Activated CD8-positive, alpha-beta memory T cell treated with anti-CD3 and anti-CD28 coated beads, Interleukin-2, amount 10 ng/mL, durations not matched to agents 7 days and 5 days (primary cell): ENCODE measurements around the gene TTYH3. TPM values are rescaled to one million over a fixed set of nuclear protein-coding genes. Genes with fewer than 3 reads are reported as not detected.
"Not testable (repeated sequence)": the region's sequence is repeated elsewhere in the genome, so short reads cannot be mapped to it uniquely, and the experiment has no call there.

ENCODE experiments used
- ATAC-seq: fragments of 150-1000 bp; cut with Tn5 transposase; one replicate; pipeline ENCODE4 v1.10.0; 2021; ENCODE audit warnings: moderate library complexity
- CTCF ChIA-PET: fragments of 350-600 bp; sonication (Branson Sonifier 250); formaldehyde crosslinking; loops from one replicate; lab custom pipeline; 2021; ENCODE audit warnings: antibody characterized with exemption; lab: Charles Lee
- DNase-seq: peaks from one replicate; pipeline ENCODE4 v3.0.0-alpha.2; 2020
- H3K27ac Mint-ChIP-seq: one replicate; pipeline ENCODE4 v1.8.0; 2021; ENCODE audit warnings: mild to moderate bottlenecking, mixed read lengths
- H3K27me3 Mint-ChIP-seq: one replicate; pipeline ENCODE4 v1.8.0; 2021; ENCODE audit warnings: mixed read lengths
- H3K36me3 Mint-ChIP-seq: one replicate; pipeline ENCODE4 v1.8.0; 2021; ENCODE audit warnings: mild to moderate bottlenecking, mixed read lengths
- H3K4me1 Mint-ChIP-seq: one replicate; pipeline ENCODE4 v1.8.0; 2021; ENCODE audit warnings: mixed read lengths
- H3K4me3 Mint-ChIP-seq: one replicate; pipeline ENCODE4 v1.8.0; 2021; ENCODE audit warnings: mild to moderate bottlenecking, moderate library complexity, mixed read lengths
- H3K9me3 Mint-ChIP-seq: one replicate; pipeline ENCODE4 v1.8.0; 2022; ENCODE audit warnings: low read depth, mixed read lengths
- total RNA-seq, 2 experiments: library from RNA; stranded (reverse); gene quantifications; one replicate each; pipeline ENCODE4 v1.2.3, GENCODE V29; 2021

TTYH3 gene
- total RNA-seq, 2 experiments from 2014 or later = 19.9 to 31.7 TPM

GRCh38 chr7:2607122-2607922, 24.5 kb upstream of the TTYH3 start:
- H3K4me3 Mint-ChIP-seq = no peak overlapping the region
- CTCF ChIA-PET = interaction anchor here (1.3 to 3.5 kb wide), 2 partner anchors 63 to 103 kb away, joined by 3 to 18 read pairs; no protein-coding TSS in a partner anchor
- H3K4me1 Mint-ChIP-seq = peaks cover 8% of the 10 kb centered on the region
- H3K27me3 Mint-ChIP-seq = no peaks in the 10 kb centered on the region
- H3K9me3 Mint-ChIP-seq = no peaks in the 10 kb centered on the region
- DNase-seq (no peak), ATAC-seq (no peak)
- no peak overlapping the region for H3K27ac Mint-ChIP-seq
- H3K36me3 Mint-ChIP-seq = no peaks in the 10 kb centered on the region

DNA sequence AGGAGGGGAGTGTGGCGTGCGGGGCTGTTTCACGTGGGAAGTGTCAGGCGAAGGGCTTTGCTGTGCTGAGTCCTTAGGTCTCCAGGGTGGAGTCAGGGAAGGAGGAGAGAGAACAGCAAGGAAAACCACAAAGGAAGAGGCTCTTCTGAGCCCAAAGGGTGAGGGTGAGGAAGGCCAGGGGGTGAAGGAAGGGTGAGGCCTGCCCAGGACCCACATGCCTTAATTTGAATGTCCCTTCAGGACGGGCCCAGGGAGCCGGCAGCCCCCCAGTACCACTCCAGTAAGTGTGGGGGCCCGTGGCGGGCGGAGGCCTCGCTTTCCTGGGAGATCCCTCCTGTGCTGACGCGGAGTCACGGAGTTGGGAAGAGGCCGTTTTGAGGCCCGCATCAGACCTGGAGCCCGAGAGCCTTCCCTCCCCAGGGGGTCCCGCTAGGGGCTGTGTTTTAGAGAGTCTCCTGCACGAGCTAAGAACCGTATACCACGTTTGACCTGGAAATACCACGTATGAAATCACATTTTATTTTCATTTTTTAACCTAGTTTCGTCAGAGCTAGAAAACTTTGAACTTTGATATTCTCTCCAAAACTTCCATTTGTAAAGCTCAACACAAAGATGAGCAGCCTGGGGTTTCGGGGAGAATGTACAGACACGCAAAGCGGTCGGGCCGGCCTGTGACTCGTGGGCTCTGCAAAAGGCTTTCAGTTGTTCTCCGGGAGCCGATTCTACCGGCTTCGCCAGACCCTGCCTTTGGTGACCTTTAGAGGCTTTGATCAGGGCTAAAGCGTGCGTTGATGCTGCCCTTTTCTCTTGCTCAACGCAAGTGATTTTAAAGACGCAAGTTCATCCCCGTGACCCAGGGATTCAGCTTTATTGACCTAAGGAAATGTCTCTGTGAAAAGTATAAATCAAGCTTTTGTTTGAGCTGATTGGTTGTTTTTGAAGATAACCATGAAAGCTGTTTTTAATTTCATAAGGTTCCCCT, 23.6 kb upstream of the TTYH3 start:
- no peaks in the 10 kb centered on the region for H3K9me3 Mint-ChIP-seq
- H3K4me1 Mint-ChIP-seq = peaks cover 8% of the 10 kb centered on the region
- no peak overlapping the region for H3K4me3 Mint-ChIP-seq
- DNase-seq (no peak), ATAC-seq (no peak)
- CTCF ChIA-PET = interaction anchor here (0.6 to 3.5 kb wide), 8 partner anchors 11 to 157 kb away, joined by 3 to 18 read pairs (median 4); partner anchors contain the start of gene TTYH3
- H3K27ac Mint-ChIP-seq = no peak overlapping the region
- H3K36me3 Mint-ChIP-seq = no peaks in the 10 kb centered on the region
- no peaks in the 10 kb centered on the region for H3K27me3 Mint-ChIP-seq

DNA sequence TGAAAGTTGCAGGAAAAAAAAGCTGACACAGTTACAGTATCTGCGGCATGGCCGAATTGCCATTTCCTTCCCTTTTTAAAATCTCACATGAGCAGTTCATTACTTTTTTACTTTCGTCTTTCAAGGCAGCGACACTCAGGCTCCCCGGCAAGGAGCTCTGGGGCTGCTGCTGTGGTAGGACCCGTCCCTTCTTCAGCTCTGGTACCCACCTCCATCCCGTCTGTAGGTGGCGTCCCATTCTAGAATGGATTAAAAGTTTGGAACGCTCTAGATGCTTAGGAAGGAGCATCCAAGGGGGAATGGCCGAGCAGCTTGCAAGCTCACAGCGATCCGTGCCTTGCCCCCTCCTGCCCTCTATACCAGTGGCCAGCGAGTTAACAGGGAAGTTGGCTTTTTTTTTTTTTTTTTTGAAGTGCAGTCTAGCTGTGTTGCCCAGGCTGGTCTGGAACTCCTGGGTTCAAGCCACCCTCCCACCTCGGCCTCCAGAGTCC, 22.8 kb upstream of the TTYH3 start:
- H3K27ac Mint-ChIP-seq = no peak overlapping the region

GRCh38 chr7:2609646-2610045, 22.1 kb upstream of the TTYH3 start:
- CTCF ChIA-PET = interaction anchor here (1.1 to 3.5 kb wide), 4 partner anchors 22 to 107 kb away, joined by 3 to 18 read pairs (median 4); partner anchors contain the start of gene TTYH3
- H3K4me3 Mint-ChIP-seq, H3K9me3 Mint-ChIP-seq, H3K27me3 Mint-ChIP-seq, H3K36me3 Mint-ChIP-seq, ATAC-seq, DNase-seq, H3K4me1 Mint-ChIP-seq, H3K27ac Mint-ChIP-seq: not testable (repeated sequence)

More for the DNA sequence above, 22.8 kb upstream of the TTYH3 start:
- no peak overlapping the region for H3K4me3 Mint-ChIP-seq
- DNase-seq = no peak
- CTCF ChIA-PET = interaction anchor here (0.6 to 3.5 kb wide), 8 partner anchors 10 to 157 kb away, joined by 3 to 18 read pairs (median 4); partner anchors contain the start of gene TTYH3
- ATAC-seq = peak; percentile 45
- no peaks in the 10 kb centered on the region for H3K27me3 Mint-ChIP-seq
- no peaks in the 10 kb centered on the region for H3K9me3 Mint-ChIP-seq
- H3K36me3 Mint-ChIP-seq = no peaks in the 10 kb centered on the region
- H3K4me1 Mint-ChIP-seq = peaks cover 8% of the 10 kb centered on the region

- no peak overlapping the region for H3K4me3 Mint-ChIP-seq
- no peaks in the 10 kb centered on the region for H3K9me3 Mint-ChIP-seq
- H3K27me3 Mint-ChIP-seq = no peaks in the 10 kb centered on the region
- no peaks in the 10 kb centered on the region for H3K36me3 Mint-ChIP-seq
- peaks cover 8% of the 10 kb centered on the region for H3K4me1 Mint-ChIP-seq
- CTCF ChIA-PET = no interaction called here
- DNase-seq (no peak), ATAC-seq (no peak)
- no peak overlapping the region for H3K27ac Mint-ChIP-seq
Measured at GRCh38 chr7:2610466-2610865, 21.3 kb upstream of the TTYH3 start.

DNA sequence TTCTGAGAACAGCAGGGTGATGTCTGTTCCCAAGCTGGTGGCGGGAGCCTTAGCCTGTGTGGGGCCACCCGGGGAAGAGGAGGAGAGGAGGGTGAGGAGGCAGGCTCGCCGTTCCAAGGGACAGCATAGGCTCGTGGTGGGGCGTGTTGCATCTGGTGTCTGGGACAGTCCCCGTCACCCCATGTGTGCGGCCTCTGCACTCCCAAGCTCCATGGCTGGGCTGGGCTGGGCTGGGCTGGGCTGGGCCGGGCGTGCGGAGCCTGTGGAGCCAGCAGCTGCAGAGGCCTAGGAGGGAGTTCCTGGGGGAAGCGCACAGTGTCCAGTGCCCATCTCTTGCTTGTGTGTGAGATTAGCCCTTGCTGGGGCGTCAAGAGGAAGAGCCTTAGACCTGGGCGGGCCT, 20.9 kb upstream of the TTYH3 start:
- Mint-ChIP-seq H3K36me3 (no peaks in the 10 kb centered on the region), H3K4me3 (no peak overlapping the region), H3K27ac (no peak overlapping the region), H3K9me3 (no peaks in the 10 kb centered on the region), H3K27me3 (no peaks in the 10 kb centered on the region), H3K4me1 (peaks cover 8% of the 10 kb centered on the region)
- CTCF ChIA-PET = interaction anchor here (1.5 kb wide), 1 partner anchor 99 kb away, joined by 4 read pairs; no protein-coding TSS in a partner anchor
- DNase-seq (no peak), ATAC-seq (no peak)

GRCh38 chr7:2611401-2611800, 20.4 kb upstream of the TTYH3 start:
- Mint-ChIP-seq H3K4me1 (peaks cover 8% of the 10 kb centered on the region), H3K27me3 (no peaks in the 10 kb centered on the region), H3K27ac (no peak overlapping the region), H3K36me3 (no peaks in the 10 kb centered on the region), H3K9me3 (no peaks in the 10 kb centered on the region), H3K4me3 (no peak overlapping the region)
- CTCF ChIA-PET = interaction anchor here (1.5 kb wide), 1 partner anchor 98 kb away, joined by 4 read pairs; no protein-coding TSS in a partner anchor
- ATAC-seq (no peak), DNase-seq (no peak)

GRCh38 chr7:2611922-2612321, 19.9 kb upstream of the TTYH3 start:
- Mint-ChIP-seq H3K9me3 (no peaks in the 10 kb centered on the region), H3K36me3 (no peaks in the 10 kb centered on the region), H3K4me1 (peaks cover 8% of the 10 kb centered on the region), H3K4me3 (no peak overlapping the region), H3K27ac (no peak overlapping the region), H3K27me3 (no peaks in the 10 kb centered on the region)
- DNase-seq (no peak), ATAC-seq (no peak)
- CTCF ChIA-PET = interaction anchor here (1.5 kb wide), 1 partner anchor 98 kb away, joined by 4 read pairs; no protein-coding TSS in a partner anchor

DNA sequence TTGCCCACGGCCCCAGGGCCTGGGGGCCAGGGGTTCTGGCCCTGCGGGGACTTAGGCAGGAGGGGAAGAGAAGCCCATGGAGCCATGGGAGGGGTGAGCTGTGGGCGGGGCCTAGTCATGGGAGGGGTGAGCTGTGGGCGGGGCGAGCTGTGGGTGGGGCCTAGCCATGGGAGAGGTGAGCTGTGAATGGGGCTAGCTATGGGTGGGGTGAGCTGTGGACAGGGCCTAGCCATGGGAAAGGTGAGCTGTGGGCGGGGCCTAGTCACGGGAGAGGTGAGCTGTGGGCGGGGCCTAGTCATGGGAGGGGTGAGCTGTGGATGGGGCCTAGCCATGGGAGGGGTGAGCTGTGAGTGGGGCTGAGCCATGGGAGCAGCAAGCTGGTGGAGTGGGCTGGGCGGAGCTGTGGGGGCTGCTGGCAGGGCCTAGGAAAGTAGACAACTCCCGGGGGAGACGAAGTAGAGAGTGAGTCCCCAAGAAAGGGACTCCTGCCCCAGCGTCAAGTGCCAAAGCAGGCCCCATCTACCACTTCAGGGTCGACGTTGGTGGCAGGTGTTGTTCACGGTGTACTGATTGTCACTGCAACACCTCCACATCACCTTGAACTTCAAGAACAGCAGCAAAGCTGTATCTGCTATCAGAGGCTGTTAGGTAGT, 19.2 kb upstream of the TTYH3 start:
- CTCF ChIA-PET = interaction anchor here (0.5 to 1.5 kb wide), 2 partner anchors 57 to 97 kb away, joined by 4 read pairs; no protein-coding TSS in a partner anchor
- H3K4me3 Mint-ChIP-seq = no peak overlapping the region
- no peak overlapping the region for H3K27ac Mint-ChIP-seq
- no peaks in the 10 kb centered on the region for H3K9me3 Mint-ChIP-seq
- no peaks in the 10 kb centered on the region for H3K36me3 Mint-ChIP-seq
- peaks cover 8% of the 10 kb centered on the region for H3K4me1 Mint-ChIP-seq
- DNase-seq = no peak
- ATAC-seq = no peak
- peaks cover 2% of the 10 kb centered on the region for H3K27me3 Mint-ChIP-seq

DNA sequence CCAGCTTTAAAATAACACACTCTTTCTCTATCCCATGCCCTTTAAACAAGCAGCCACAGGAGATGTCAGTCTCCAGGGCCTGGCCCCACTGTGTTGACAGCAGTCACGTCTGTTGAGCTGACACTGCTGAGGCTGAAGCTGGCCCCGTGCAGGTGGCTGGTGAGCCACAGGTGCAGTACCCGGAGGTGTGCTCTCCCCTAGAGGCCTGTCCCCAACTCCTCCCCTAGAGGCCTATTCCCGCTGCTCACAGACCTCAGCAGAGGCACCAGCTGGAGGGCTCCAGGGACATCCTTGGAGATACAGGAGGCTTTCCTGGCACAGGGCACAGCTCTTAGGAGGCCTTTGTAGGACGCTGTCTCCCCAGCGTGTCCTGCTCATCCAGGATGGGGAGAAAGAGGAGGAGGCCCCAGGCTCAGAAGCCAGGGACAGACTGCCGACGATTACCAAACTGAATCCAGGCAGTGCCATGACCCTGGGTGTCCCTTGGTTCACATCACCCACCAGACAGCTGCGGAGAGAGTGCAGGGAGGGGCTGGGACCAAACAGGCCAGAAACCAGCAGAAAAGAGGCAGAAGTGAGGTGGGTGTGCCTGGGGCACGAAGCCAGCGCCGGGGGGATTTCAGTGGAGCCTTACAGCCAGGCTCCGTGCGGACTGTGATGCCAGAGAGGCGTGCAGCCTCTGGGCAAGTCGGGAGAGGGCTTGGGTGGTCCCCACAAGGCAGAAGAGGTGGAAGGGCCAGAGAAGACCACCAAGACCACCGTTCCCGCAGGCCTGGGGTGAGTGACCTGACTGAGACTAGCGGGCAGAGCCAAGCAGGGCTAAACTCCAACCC, 18.5 kb upstream of the TTYH3 start:
- Mint-ChIP-seq H3K27me3 (peaks cover 8% of the 10 kb centered on the region), H3K9me3 (no peaks in the 10 kb centered on the region), H3K4me1 (peaks cover 5% of the 10 kb centered on the region), H3K4me3 (no peak overlapping the region), H3K27ac (no peak overlapping the region), H3K36me3 (no peaks in the 10 kb centered on the region)
- ATAC-seq (no peak), DNase-seq (no peak)
- CTCF ChIA-PET = no interaction called here

DNA sequence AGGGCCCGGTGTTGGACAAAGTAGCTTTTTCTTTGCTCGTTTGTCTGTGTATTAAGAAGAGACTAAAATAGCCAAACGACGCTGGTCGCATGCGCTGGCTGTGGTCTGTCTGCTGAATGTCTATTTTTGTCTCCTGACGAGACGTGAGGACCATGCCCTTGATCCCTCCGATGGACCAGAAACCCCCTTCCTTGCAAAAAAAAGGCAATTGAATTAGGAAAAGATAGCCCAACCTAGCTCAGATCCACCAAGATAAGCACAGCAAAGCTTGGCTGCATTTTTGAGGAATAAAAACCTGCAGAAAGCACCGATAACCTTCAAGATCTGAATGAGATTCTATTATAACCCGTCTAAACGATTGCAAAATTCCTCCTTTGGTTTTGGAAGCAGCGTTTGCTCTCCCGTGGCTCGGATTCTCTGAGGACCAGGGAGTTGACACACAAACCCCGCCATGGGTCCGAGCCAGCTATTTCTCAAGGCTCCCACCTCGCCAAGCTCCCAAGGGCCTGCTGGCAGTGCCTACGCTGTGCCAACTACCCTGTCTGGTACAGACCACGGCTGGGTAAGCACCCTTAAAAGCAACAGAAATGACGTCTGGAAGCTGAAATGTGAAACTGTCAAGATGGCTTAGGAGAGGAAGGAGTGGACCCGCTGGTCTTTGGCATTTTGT, 17.7 kb upstream of the TTYH3 start:
- Mint-ChIP-seq H3K4me3 (no peak overlapping the region), H3K27me3 (peaks cover 8% of the 10 kb centered on the region), H3K36me3 (no peaks in the 10 kb centered on the region), H3K9me3 (no peaks in the 10 kb centered on the region), H3K27ac (no peak overlapping the region), H3K4me1 (peaks cover 1% of the 10 kb centered on the region)
- ATAC-seq = no peak
- CTCF ChIA-PET = interaction anchor here (0.8 kb wide), 1 partner anchor 18 kb away, joined by 3 read pairs; no protein-coding TSS in a partner anchor
- DNase-seq = no peak
